H1 (cell line): ENCODE measurements around the gene SLC9C1. TPM values are rescaled to one million over a fixed set of nuclear protein-coding genes. Genes with fewer than 3 reads are reported as not detected.

Source experiments
- CTCF ChIA-PET: fragments of 300-600 bp; sonication (Branson Sonifier 250); formaldehyde crosslinking; loops from one replicate; lab custom pipeline; 2021; ENCODE audit not compliant: partially characterized antibody; lab: Charles Lee
- POLR2A ChIA-PET: fragments of 300-600 bp; sonication (Branson Sonifier 250); formaldehyde crosslinking; loops from one replicate; lab custom pipeline; 2021; ENCODE audit warnings: inconsistent platforms; ENCODE audit not compliant: partially characterized antibody; lab: Charles Lee
- DNase-seq, 2 experiments: peaks; one replicate each; pipeline versions ENCODE4 v3.0.0 to v3.0.0-alpha.2; 2010 to 2022; ENCODE audit warnings: low spot score in 2 of 2, low read depth in 1 of 2, mixed read lengths in 1 of 2
- FAIRE-seq: peaks from 2 replicates; lab custom pipeline; 2011; peaks lifted over from hg19 to GRCh38; lab: Jason Lieb, UNC
- H2AFZ ChIP-seq: 2 replicates; pipeline ENCODE4 v1.8.1; 2012; ENCODE audit warnings: low read length, inconsistent platforms
- H2AK5ac ChIP-seq: 2 replicates; pipeline ENCODE4 v1.6.1; 2013; ENCODE audit warnings: low read depth, low read length
- H2BK120ac ChIP-seq: replicated peaks from 2 replicates; pipeline ENCODE3; 2013; ENCODE audit warnings: low read depth, low read length, inconsistent platforms
- H2BK12ac ChIP-seq: 2 replicates; pipeline ENCODE4 v1.6.1; 2013; ENCODE audit warnings: low read depth, low read length
- H2BK15ac ChIP-seq: 2 replicates; pipeline ENCODE4 v1.6.1; 2013; ENCODE audit warnings: low read length
- H2BK20ac ChIP-seq: 2 replicates; pipeline ENCODE4 v1.6.1; 2013; ENCODE audit warnings: low read length
- H2BK5ac ChIP-seq: 2 replicates; pipeline ENCODE4 v1.6.1; 2013; ENCODE audit warnings: low read depth, low read length
- H3K14ac ChIP-seq: 2 replicates; pipeline ENCODE4 v1.6.1; 2013; ENCODE audit warnings: inconsistent platforms; ENCODE audit not compliant: insufficient read length
- H3K18ac ChIP-seq: 2 replicates; pipeline ENCODE4 v1.6.1; 2013; ENCODE audit warnings: low read length; ENCODE audit errors: extremely low read depth
- H3K23ac ChIP-seq: 2 replicates; pipeline ENCODE4 v1.6.1; 2013; ENCODE audit warnings: inconsistent platforms; ENCODE audit not compliant: insufficient read length
- H3K23me2 ChIP-seq: 2 replicates; pipeline ENCODE4 v1.6.1; 2013; ENCODE audit warnings: low read depth, low read length
- H3K27ac ChIP-seq: 2 replicates; pipeline ENCODE4 v1.6.1; 2011; ENCODE audit warnings: low read depth, low read length, inconsistent platforms
- H3K27me3 ChIP-seq, 4 experiments: replicated peaks in 1 of 4; 1 replicate in 1 of 4; 2 replicates in 3 of 4; pipeline versions ENCODE4 v1.6.1 to v1.8.1; 2011 to 2013; ENCODE audit warnings: low read length in 3 of 4, mild to moderate bottlenecking in 3 of 4, inconsistent platforms in 2 of 4, mixed read lengths in 2 of 4, moderate library complexity in 1 of 4; ENCODE audit not compliant: control insufficient read depth in 3 of 4, insufficient read depth in 3 of 4; ENCODE audit errors: extremely low read depth in 1 of 4
- H3K36me3 ChIP-seq, 4 experiments: 2 replicates each; pipeline versions ENCODE4 v1.6.1 to v1.8.1; 2011 to 2013; ENCODE audit warnings: mild to moderate bottlenecking in 4 of 4, low read length in 3 of 4, moderate library complexity in 2 of 4, control low read depth in 1 of 4, inconsistent platforms in 1 of 4; ENCODE audit not compliant: insufficient read depth in 4 of 4, control insufficient read depth in 2 of 4
- H3K4ac ChIP-seq: replicated peaks from 2 replicates; pipeline ENCODE3; 2013; ENCODE audit warnings: low read length, low read depth, mixed read lengths, inconsistent platforms; ENCODE audit not compliant: insufficient read length
- H3K4me1 ChIP-seq, 4 experiments: replicated peaks in 1 of 4; 1 replicate in 1 of 4; 2 replicates in 3 of 4; pipeline versions ENCODE4 v1.6.1 to v1.8.1; 2011 to 2013; ENCODE audit warnings: low read length in 3 of 4, inconsistent platforms in 2 of 4, mixed read lengths in 1 of 4; ENCODE audit not compliant: insufficient read depth in 4 of 4, control insufficient read depth in 3 of 4
- H3K4me2 ChIP-seq, 2 experiments: 2 replicates each; pipeline versions ENCODE4 v1.6.1 to v1.8.1; 2011 to 2013; ENCODE audit warnings: low read depth in 2 of 2, low read length in 2 of 2, control low read depth in 1 of 2, inconsistent platforms in 1 of 2, mild to moderate bottlenecking in 1 of 2; ENCODE audit not compliant: insufficient read depth in 1 of 2
- H3K4me3 ChIP-seq, 4 experiments: fragments of 200-600, 300-600 bp in 1 of 4; sonication (generic), shearing (Covaris generic), sonication (Bioruptor Twin) in 1 of 4; 2 replicates each; pipeline versions ENCODE4 v1.5.1 to v1.8.1; 2011 to 2016; ENCODE audit warnings: low read length in 4 of 4, low read depth in 3 of 4, control low read depth in 2 of 4, inconsistent platforms in 2 of 4, mild to moderate bottlenecking in 2 of 4, mixed read lengths in 1 of 4, moderate library complexity in 1 of 4; ENCODE audit not compliant: insufficient read depth in 2 of 4; ENCODE audit errors: extremely low read depth in 1 of 4
- H3K56ac ChIP-seq: replicated peaks from 2 replicates; pipeline ENCODE3; 2013; ENCODE audit warnings: low read depth, mild to moderate bottlenecking, mixed read lengths, low read length, inconsistent platforms; ENCODE audit not compliant: insufficient read length
- H3K79me1 ChIP-seq: 2 replicates; pipeline ENCODE4 v1.6.1; 2013; ENCODE audit warnings: low read depth, low read length, control low read depth
- H3K79me2 ChIP-seq, 2 experiments: 2 replicates each; pipeline versions ENCODE4 v1.6.1 to v1.8.1; 2012 to 2013; ENCODE audit warnings: low read length in 2 of 2, mild to moderate bottlenecking in 2 of 2, inconsistent platforms in 1 of 2; ENCODE audit not compliant: insufficient read depth in 2 of 2, control insufficient read depth in 1 of 2
- H3K9ac ChIP-seq, 4 experiments: replicated peaks in 1 of 4; 1 replicate in 1 of 4; 2 replicates in 3 of 4; pipeline versions ENCODE4 v1.6.1 to v1.8.1; 2011 to 2013; ENCODE audit warnings: low read depth in 3 of 4, low read length in 3 of 4, control low read depth in 2 of 4, mild to moderate bottlenecking in 2 of 4, moderate library complexity in 2 of 4, inconsistent platforms in 1 of 4; ENCODE audit errors: extremely low read depth in 1 of 4
- H3K9me3 ChIP-seq, 2 experiments: 2 replicates each; pipeline versions ENCODE4 v1.6.1 to v1.8.1; 2012 to 2013; ENCODE audit warnings: mild to moderate bottlenecking in 2 of 2, moderate library complexity in 2 of 2, control low read depth in 1 of 2, inconsistent platforms in 1 of 2, low read depth in 1 of 2, low read length in 1 of 2, mixed read lengths in 1 of 2; ENCODE audit not compliant: insufficient read depth in 2 of 2
- H4K20me1 ChIP-seq, 2 experiments: replicated peaks in 1 of 2; 2 replicates each; pipeline versions ENCODE3 to v1.8.1; 2011 to 2013; ENCODE audit warnings: inconsistent platforms in 2 of 2, low read length in 2 of 2, mild to moderate bottlenecking in 1 of 2; ENCODE audit not compliant: insufficient read depth in 2 of 2, control insufficient read depth in 1 of 2
- H4K5ac ChIP-seq: 2 replicates; pipeline ENCODE4 v1.6.1; 2013; ENCODE audit warnings: low read length, low read depth, mixed read lengths, inconsistent platforms; ENCODE audit not compliant: insufficient read length
- H4K8ac ChIP-seq: 2 replicates; pipeline ENCODE4 v1.8.0; 2013; ENCODE audit warnings: mild to moderate bottlenecking, moderate library complexity, low read length, inconsistent platforms; ENCODE audit not compliant: insufficient read depth; ENCODE audit errors: extremely low read depth
- H4K91ac ChIP-seq: replicated peaks from 2 replicates; pipeline ENCODE3; 2013; ENCODE audit warnings: low read length, mixed read lengths, inconsistent platforms; ENCODE audit not compliant: insufficient read length
- CTCF ChIP-seq, 3 experiments: IDR thresholded peaks; 1 replicate in 2 of 3; 2 replicates in 1 of 3; pipeline versions ENCODE4 v1.5.1 to v1.6.1; 2011; ENCODE audit warnings: low read length in 3 of 3, mild to moderate bottlenecking in 3 of 3, inconsistent platforms in 2 of 3, low read depth in 1 of 3, moderate library complexity in 1 of 3; ENCODE audit not compliant: insufficient read depth in 1 of 3; ENCODE audit errors: control extremely low read depth in 1 of 3
- PHF8 ChIP-seq: fragments of 200-600 bp; sonication (generic); conservative IDR thresholded peaks from 2 replicates; pipeline ENCODE4 v1.7.1; 2012; ENCODE audit warnings: low read depth, mild to moderate bottlenecking, inconsistent platforms, low read length, moderate library complexity
- WGBS, 2 experiments: shearing (Covaris generic) in 1 of 2; methylation state at CpG; one replicate each; pipeline versions ENCODE4 v1.1.6 to v1.1.7; 2013 to 2015; ENCODE audit warnings: low lambda C conversion rate in 2 of 2, mixed read lengths in 2 of 2, inconsistent platforms in 1 of 2, low coverage in 1 of 2, missing lambda C conversion rate in 1 of 2; ENCODE audit not compliant: insufficient replicate concordance in 2 of 2, insufficient coverage in 1 of 2, insufficient read length in 1 of 2; ENCODE audit errors: extremely low coverage in 1 of 2, missing lambda C conversion rate in 1 of 2; 5-methylcytosine and 5-hydroxymethylcytosine counted together
- polyA plus RNA-seq, 7 experiments: library from polyadenylated mRNA; depleted of rRNA in 3 of 7; stranded (reverse) in 5 of 7; unstranded in 2 of 7; fragments of >200 nt in 5 of 7; fragments of 200-250 nt in 2 of 7; gene quantifications; 1 replicate in 5 of 7; 2 replicates in 1 of 7; 4 replicates in 1 of 7; pipeline versions ENCODE4 v1.2.1 to v1.2.3, GENCODE V29; 2011 to 2013; ENCODE audit warnings: missing spikeins in 2 of 7, mixed read lengths in 2 of 7
- total RNA-seq: library from RNA; stranded (reverse); fragmentation: NEBNext Ultra II Directional; extraction: Animal tissue kit (Norgen Biotek cat#: 25700); gene quantifications from 2 replicates; pipeline ENCODE4 v1.2.1, GENCODE V29; 2021

Gene SLC9C1
- total and polyA plus RNA-seq, 2 of the 8 experiments (the other 6 are each of a cell fraction or from before 2014, with no cell fraction given) = 0.15 to 0.24 TPM

DNA sequence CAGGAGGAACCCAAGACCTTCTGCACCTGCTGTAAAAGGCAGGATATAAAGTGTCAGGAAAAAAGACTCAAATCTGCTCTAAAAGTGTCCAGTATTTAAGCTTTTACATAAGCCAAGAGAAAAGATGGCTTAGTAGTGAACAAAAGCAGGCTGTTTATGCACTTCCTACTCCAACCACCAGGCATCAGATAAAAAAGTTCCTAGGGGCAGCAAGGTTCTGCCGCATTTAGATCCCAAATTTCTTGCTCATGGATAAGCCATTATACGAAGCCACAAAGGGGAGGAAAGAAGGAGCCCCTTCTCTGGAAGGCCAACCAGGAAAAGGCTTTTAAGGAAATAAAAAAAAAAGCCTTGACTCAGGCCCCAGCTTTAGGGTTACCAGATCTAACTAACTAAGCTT, 10.6 kb upstream of the SLC9C1 start:
- no peak overlapping the region for H4K8ac ChIP-seq
- H3K23ac ChIP-seq = no peak overlapping the region
- ChIA-PET POLR2A (interaction anchor here (1.2 to 4.9 kb wide), 9 partner anchors 9 to 166 kb away, joined by 3 to 32 read pairs (median 7); partner anchors contain the start of genes CD200 and SLC9C1), CTCF (interaction anchor here (0.6 to 5.5 kb wide), 19 partner anchors 9 to 214 kb away, joined by 3 to 47 read pairs (median 4); partner anchors contain the start of genes CD200 and SLC9C1)
- H2BK12ac ChIP-seq = peak overlapping the region; percentile 96
- no peaks in the 10 kb centered on the region; a peak in 1 of 4 replicates for H3K9me3 ChIP-seq
- peaks cover 0 to 2% (median 0%) of the 10 kb centered on the region in 4 experiments; a peak in 1 of 8 replicates for H3K36me3 ChIP-seq
- DNase-seq (no peak), FAIRE-seq (peak; percentile 69)
- no peak overlapping the region for H3K4me3 ChIP-seq
- no peak overlapping the region for H3K14ac ChIP-seq
- peaks cover 10% of the 10 kb centered on the region; the same call in 1 of the 2 replicates for H3K23me2 ChIP-seq
- H3K4ac ChIP-seq = peak overlapping the region; percentile 98
- no peaks in the 10 kb centered on the region for H3K79me2 ChIP-seq
- peak overlapping the region; percentile 38 for H3K18ac ChIP-seq
- no peaks in the 10 kb centered on the region for H3K27me3 ChIP-seq
- peak overlapping the region; percentile 37; the same call in 1 of the 2 replicates for H2AFZ ChIP-seq
- H2BK20ac ChIP-seq = peak overlapping the region; percentile 98
- H3K27ac ChIP-seq = peak overlapping the region; percentile 80; the same call in 1 of the 2 replicates
- peak overlapping the region; percentile 100 for H2BK120ac ChIP-seq
- WGBS, 2 experiments = 70% methylated on average over 2 of the region's 2 CpGs; no CpG with 5 or more reads in 1 of the 2 experiments
- no peak overlapping the region for H3K9ac ChIP-seq
- H4K5ac ChIP-seq = peak overlapping the region; percentile 90
- peak overlapping the region; percentile 61 to 90; a peak in 2 of 4 replicates for H3K4me2 ChIP-seq
- H2AK5ac ChIP-seq = peak overlapping the region; percentile 71; the same call in 1 of the 2 replicates
- peak overlapping the region; percentile 99; the same call in 1 of the 2 replicates for H2BK5ac ChIP-seq
- H2BK15ac ChIP-seq = no peak overlapping the region
- peaks cover 20 to 27% (median 22%) of the 10 kb centered on the region in 4 experiments for H3K4me1 ChIP-seq
- peak overlapping the region; percentile 81 for H4K91ac ChIP-seq
- no peaks in the 10 kb centered on the region for H3K79me1 ChIP-seq
- no peak overlapping the region for H3K56ac ChIP-seq
- H4K20me1 ChIP-seq = no peaks in the 10 kb centered on the region
- TF ChIP-seq PHF8 (no peak), CTCF (IDR thresholded peaks at IDR 0.05; ENCODE audit: control extremely low read depth in 1 of 3, insufficient read depth in 1 of 3, low read depth in 1 of 3, low read length in 3 of 3) (peak in 2 of 3 experiments; percentile 14 to 32; a peak in 1 of 4 replicates)
